ENCODE data around the gene THY1.

THY1 gene

DNA sequence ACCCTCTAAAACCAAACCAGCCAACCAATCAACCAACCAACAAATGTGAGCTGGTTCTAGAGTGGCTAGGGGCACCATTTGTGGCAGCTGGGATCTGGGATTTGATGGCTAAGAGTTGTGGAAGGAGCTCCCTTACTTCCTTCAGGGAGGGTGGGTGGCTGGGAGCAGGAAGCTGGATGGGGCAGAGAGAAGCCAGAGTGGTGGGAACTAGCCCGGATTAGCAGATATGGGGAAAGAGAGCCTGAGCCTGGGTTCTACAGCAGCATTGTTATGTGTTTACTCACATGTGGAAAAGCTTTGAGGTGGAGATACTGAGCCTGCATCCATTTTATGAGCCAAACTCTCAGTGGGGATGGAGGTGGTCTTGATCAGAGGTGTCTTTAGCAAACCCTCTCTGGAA lies 30.9 kb upstream of the THY1 start:
- no peaks in the 10 kb centered on the region for H3K36me3 ChIP-seq (replicated peaks)
- no peak for DNase-seq
- no peak overlapping the region for H3K27ac ChIP-seq
- TF ChIP-seq CTCF (IDR thresholded peaks at IDR 0.05; ENCODE audit: low read depth, low read length, missing control alignments), result no peak
- in situ Hi-C loops (cut with HindIII; ENCODE audit: low pct_ligation_motif_present, low sequenced_read_pairs), result no loop called here
- H3K27me3 ChIP-seq (replicated peaks), result no peaks in the 10 kb centered on the region
- no peak overlapping the region for H3K4me3 ChIP-seq (ENCODE audit: low read depth, low read length)

DNA sequence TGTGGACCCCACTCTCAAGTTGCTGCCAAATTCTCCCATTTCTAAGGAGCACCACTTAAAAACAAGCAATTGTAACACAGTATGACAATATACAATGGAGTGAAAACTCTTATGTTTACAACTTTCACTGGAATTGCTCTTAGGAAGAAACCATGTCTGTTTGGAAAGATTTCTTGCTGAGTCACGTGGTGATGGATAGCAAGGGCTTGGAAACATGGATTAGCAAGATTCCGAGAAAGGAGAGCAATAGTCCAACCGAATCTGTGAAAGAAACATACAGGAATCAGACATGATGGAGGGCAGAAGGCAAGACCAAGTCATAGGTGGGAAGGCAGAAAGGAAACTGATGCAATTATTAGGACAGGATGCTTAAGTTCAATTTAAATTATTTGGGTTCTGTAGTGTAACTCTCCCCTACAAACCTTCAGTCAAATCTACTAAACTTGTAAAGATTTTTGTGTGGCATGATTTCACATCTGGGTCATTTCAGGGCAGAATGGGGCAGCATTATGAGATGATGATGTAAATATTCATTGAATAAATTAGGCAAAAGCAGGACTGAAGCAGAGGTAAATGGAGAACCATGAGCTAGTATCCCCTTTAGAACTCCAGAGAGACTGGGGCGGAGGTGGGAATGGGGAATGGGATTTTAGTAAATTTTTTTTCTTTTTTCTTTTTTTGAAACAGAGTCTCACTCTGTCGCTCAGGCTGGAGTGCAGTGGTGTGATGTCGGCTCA lies 27.8 kb upstream of the THY1 start:
- Histone ChIP-seq H3K27me3 (replicated peaks) (no peaks in the 10 kb centered on the region), H3K36me3 (replicated peaks) (no peaks in the 10 kb centered on the region), H3K4me3 (ENCODE audit: low read depth, low read length) (no peak overlapping the region), H3K27ac (no peak overlapping the region)
- no peak for TF ChIP-seq CTCF (IDR thresholded peaks at IDR 0.05; ENCODE audit: low read depth, low read length, missing control alignments)
- DNase-seq, result no peak
- in situ Hi-C loops (cut with HindIII; ENCODE audit: low pct_ligation_motif_present, low sequenced_read_pairs), result no loop called here

GRCh38 chr11:119449498-119449897 lies 26.5 kb upstream of the THY1 start:
- Histone ChIP-seq H3K36me3 (replicated peaks) (no peaks in the 10 kb centered on the region), H3K27me3 (replicated peaks) (no peaks in the 10 kb centered on the region), H3K27ac (no peak overlapping the region), H3K4me3 (ENCODE audit: low read depth, low read length) (no peak overlapping the region)
- DNase-seq, result no peak
- in situ Hi-C loops (cut with HindIII; ENCODE audit: low pct_ligation_motif_present, low sequenced_read_pairs), result no loop called here
- no peak for TF ChIP-seq CTCF (IDR thresholded peaks at IDR 0.05; ENCODE audit: low read depth, low read length, missing control alignments)

- DNase-seq, result no peak
- Histone ChIP-seq H3K27me3 (replicated peaks) (no peaks in the 10 kb centered on the region), H3K36me3 (replicated peaks) (no peaks in the 10 kb centered on the region), H3K4me3 (ENCODE audit: low read depth, low read length) (no peak overlapping the region), H3K27ac (no peak overlapping the region)
- TF ChIP-seq CTCF (IDR thresholded peaks at IDR 0.05; ENCODE audit: low read depth, low read length, missing control alignments), result no peak
- in situ Hi-C loops (cut with HindIII; ENCODE audit: low pct_ligation_motif_present, low sequenced_read_pairs), result no loop called here
These were observed 25.4 kb upstream of the THY1 start for GRCh38 chr11:119448380-119448779.

DNA sequence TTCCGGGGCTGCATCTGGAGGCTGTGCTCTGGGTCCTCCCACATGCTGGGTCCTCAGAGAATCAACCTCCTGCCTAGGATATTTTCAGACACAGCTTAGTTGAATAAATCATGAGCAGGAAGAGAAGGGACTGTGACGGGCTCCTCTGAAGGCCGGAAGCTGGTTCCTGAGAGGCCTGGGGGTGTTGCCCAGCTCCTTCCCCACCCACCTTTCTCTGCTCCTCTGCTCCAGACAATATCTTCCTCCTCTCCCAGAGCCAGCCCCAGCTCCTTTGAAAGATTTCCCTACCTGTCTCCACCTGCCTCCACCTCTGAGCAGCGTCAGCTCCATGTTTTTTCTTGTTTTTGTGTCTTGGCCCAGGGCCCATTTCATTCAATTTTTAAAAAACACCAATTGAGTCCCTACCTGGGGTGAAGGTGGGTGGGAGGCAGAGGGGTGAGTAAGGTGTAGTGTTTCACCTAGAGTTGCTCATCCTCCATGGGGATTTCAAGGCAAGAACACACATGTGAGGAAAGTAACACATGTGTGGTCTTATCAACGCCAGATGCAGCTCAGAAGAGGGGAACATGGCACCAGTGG lies 24.8 kb upstream of the THY1 start:
- no peaks in the 10 kb centered on the region for H3K36me3 ChIP-seq (replicated peaks)
- in situ Hi-C loops (cut with HindIII; ENCODE audit: low pct_ligation_motif_present, low sequenced_read_pairs), result no loop called here
- DNase-seq, result no peak
- no peak overlapping the region for H3K27ac ChIP-seq
- no peaks in the 10 kb centered on the region for H3K27me3 ChIP-seq (replicated peaks)
- no peak overlapping the region for H3K4me3 ChIP-seq (ENCODE audit: low read depth, low read length)
- no peak for TF ChIP-seq CTCF (IDR thresholded peaks at IDR 0.05; ENCODE audit: low read depth, low read length, missing control alignments)
